Activated T-cell treated with anti-CD3 and anti-CD28 coated beads, Interleukin-2, amount 50 U/mL, for 72 hours (primary cell): ENCODE measurements around the gene HID1. TPM values are rescaled to one million over a fixed set of nuclear protein-coding genes. Genes with fewer than 3 reads are reported as not detected.
A peak's percentile ranks its signal among the peaks of the same experiment; 100 is the strongest.

Experiments
- ATAC-seq, 2 donors: fragments of 150-1000 bp; cut with Tn5 transposase; replicated peaks in 1 of 2; 2 replicates each; pipeline ENCODE4 v1.10.0; 2021; ENCODE audit warnings: moderate library complexity in 2 of 2, mild to moderate bottlenecking in 1 of 2
- DNase-seq, 2 donors: peaks; one replicate each; pipeline ENCODE4 v3.0.0; 2021 to 2022; ENCODE audit warnings: mixed read lengths in 1 of 2
- H3K27ac Mint-ChIP-seq: one replicate; pipeline ENCODE4 v1.8.0; 2022; ENCODE audit warnings: mild to moderate bottlenecking, moderate library complexity, mixed read lengths
- H3K27me3 Mint-ChIP-seq: one replicate; pipeline ENCODE4 v1.8.0; 2022; ENCODE audit warnings: low read depth, mixed read lengths
- H3K36me3 Mint-ChIP-seq, 2 donors: one replicate each; pipeline ENCODE4 v1.8.0; 2022; ENCODE audit warnings: mixed read lengths in 2 of 2, mild to moderate bottlenecking in 1 of 2; ENCODE audit not compliant: insufficient read depth in 2 of 2
- H3K4me1 Mint-ChIP-seq: one replicate; pipeline ENCODE4 v1.8.0; 2022; ENCODE audit warnings: low read depth, mixed read lengths
- H3K4me3 Mint-ChIP-seq, 2 donors: one replicate each; pipeline ENCODE4 v1.8.0; 2022; ENCODE audit warnings: mild to moderate bottlenecking in 2 of 2, mixed read lengths in 2 of 2, moderate library complexity in 2 of 2
- H3K9me3 Mint-ChIP-seq, 2 donors: one replicate each; pipeline ENCODE4 v1.8.0; 2022; ENCODE audit warnings: mixed read lengths in 2 of 2
- total RNA-seq, 2 donors: library from RNA; stranded (reverse); gene quantifications; one replicate each; pipeline ENCODE4 v1.2.3, GENCODE V29; 2022

The HID1 gene
- total RNA-seq, 2 donors from 2014 or later: 7.3 to 7.4 TPM

- DNase-seq: no peak
- no peak overlapping the region for H3K4me3 Mint-ChIP-seq
- no peaks in the 10 kb centered on the region for H3K36me3 Mint-ChIP-seq
- H3K9me3 Mint-ChIP-seq: no peaks in the 10 kb centered on the region
- peak in 1 of 2 donors; percentile 17 for ATAC-seq
- H3K27ac Mint-ChIP-seq: no peak overlapping the region
- H3K27me3 Mint-ChIP-seq: peaks cover 12% of the 10 kb centered on the region
- H3K4me1 Mint-ChIP-seq: no peaks in the 10 kb centered on the region
These were observed 27.0 kb downstream of the HID1 start for GRCh38 chr17:74945543-74945942.

- ATAC-seq: no peak
- no peaks in the 10 kb centered on the region for H3K4me1 Mint-ChIP-seq
- H3K27me3 Mint-ChIP-seq: peaks cover 18% of the 10 kb centered on the region
- no peaks in the 10 kb centered on the region for H3K9me3 Mint-ChIP-seq
- H3K4me3 Mint-ChIP-seq: no peak overlapping the region
- no peaks in the 10 kb centered on the region for H3K36me3 Mint-ChIP-seq
- no peak for DNase-seq
- no peak overlapping the region for H3K27ac Mint-ChIP-seq
These were observed 28.6 kb downstream of the HID1 start for GRCh38 chr17:74943808-74944522.

- ATAC-seq: no peak
- no peaks in the 10 kb centered on the region for H3K9me3 Mint-ChIP-seq
- no peak overlapping the region for H3K27ac Mint-ChIP-seq
- no peak for DNase-seq
- H3K4me3 Mint-ChIP-seq: no peak overlapping the region
- no peaks in the 10 kb centered on the region for H3K4me1 Mint-ChIP-seq
- peaks cover 44% of the 10 kb centered on the region for H3K27me3 Mint-ChIP-seq
- H3K36me3 Mint-ChIP-seq: no peaks in the 10 kb centered on the region
These were observed 31.3 kb downstream of the HID1 start for GRCh38 chr17:74941128-74941725.

DNA sequence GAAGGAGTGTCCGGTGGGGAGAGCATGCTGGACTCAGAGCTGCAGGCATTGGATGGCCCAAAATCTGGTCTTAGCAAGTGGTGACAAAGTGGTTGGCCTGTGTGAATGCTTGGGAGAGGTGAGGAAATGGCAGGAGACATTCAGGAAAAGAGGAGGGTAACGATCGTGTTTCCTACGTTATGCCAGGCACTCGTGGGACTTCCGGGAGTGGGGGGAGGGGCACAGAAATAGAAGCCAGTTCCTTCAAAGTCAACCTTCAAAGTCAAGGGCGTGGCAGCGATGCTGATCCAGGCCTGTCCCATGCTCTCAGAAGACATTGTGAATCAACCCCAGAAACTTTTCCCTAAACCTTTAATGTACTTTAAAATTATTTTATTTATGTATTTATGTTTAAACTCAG, 33.0 kb downstream of the HID1 start:
- no peak for ATAC-seq
- no peak overlapping the region for H3K27ac Mint-ChIP-seq
- no peak overlapping the region for H3K4me3 Mint-ChIP-seq
- H3K9me3 Mint-ChIP-seq: no peaks in the 10 kb centered on the region
- H3K36me3 Mint-ChIP-seq: no peaks in the 10 kb centered on the region
- peaks cover 56% of the 10 kb centered on the region for H3K27me3 Mint-ChIP-seq
- H3K4me1 Mint-ChIP-seq: no peaks in the 10 kb centered on the region
- DNase-seq: no peak

GRCh38 chr17:74938194-74938950, 34.2 kb downstream of the HID1 start:
- no peak overlapping the region for H3K27ac Mint-ChIP-seq
- H3K9me3 Mint-ChIP-seq: no peaks in the 10 kb centered on the region
- H3K4me1 Mint-ChIP-seq: no peaks in the 10 kb centered on the region
- DNase-seq: no peak
- H3K4me3 Mint-ChIP-seq: no peak overlapping the region
- peaks cover 56% of the 10 kb centered on the region for H3K27me3 Mint-ChIP-seq
- no peak for ATAC-seq
- H3K36me3 Mint-ChIP-seq: no peaks in the 10 kb centered on the region

GRCh38 chr17:74937064-74938051, 35.2 kb downstream of the HID1 start:
- H3K27ac Mint-ChIP-seq: no peak overlapping the region

GRCh38 chr17:74936470-74936799, 36.1 kb downstream of the HID1 start:
- H3K27me3 Mint-ChIP-seq: peaks cover 67% of the 10 kb centered on the region
- H3K27ac Mint-ChIP-seq: no peak overlapping the region

More at GRCh38 chr17:74937064-74938051, 35.2 kb downstream of the HID1 start:
- H3K4me1 Mint-ChIP-seq: no peaks in the 10 kb centered on the region
- ATAC-seq: no peak
- H3K36me3 Mint-ChIP-seq: no peaks in the 10 kb centered on the region
- no peak for DNase-seq
- H3K4me3 Mint-ChIP-seq: no peak overlapping the region
- H3K9me3 Mint-ChIP-seq: no peaks in the 10 kb centered on the region
- peaks cover 60% of the 10 kb centered on the region for H3K27me3 Mint-ChIP-seq

DNA sequence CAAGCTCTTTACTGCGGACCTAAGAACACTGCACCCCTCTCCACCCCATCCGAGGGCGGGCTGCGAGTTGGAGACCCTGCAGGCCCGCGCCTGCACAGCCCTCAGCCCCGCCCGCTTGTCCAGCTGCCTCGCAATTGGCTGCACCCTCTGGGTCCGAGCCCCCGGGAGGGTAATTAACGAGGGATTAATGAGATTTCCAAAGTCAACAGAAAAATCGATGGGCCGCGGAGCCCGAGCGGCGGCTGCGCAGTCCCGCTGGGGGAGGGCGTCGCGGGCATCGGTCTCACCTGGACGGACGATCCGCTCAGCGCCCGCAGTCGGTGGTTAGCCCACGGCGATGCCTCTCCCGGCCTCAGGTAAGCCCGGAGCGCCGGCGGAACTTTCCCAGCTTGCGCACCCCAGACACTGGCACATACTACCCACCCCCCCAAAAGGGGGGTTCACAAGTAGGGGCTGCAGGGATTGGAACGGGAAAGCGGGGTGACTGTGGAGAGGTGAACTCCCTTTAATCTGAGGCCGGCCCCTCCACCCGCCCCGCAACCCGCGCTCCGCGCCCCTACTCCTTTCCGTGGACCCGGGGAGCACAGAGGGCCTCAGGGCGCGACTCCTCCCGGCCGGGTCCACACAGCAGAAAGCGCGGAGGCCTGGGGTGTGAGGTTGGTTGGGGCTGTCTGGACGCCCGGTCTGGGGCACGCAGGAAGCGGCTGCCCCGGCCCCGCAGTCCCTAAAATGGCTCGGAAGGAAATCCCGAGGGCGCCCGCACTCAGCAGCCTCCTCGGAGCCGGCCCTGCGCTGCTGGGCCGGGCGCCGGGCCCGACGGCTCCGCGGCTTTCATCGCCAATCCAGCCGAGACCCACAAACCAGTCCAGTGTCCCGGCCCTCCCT, 36.7 kb downstream of the HID1 start, which contains the start of gene OTOP3:
Gene OTOP3, plus strand, starts transcription at position 314 of the 885 bp plus-strand sequence. Its CDS starts 24 bp downstream, at position 338.
- Mint-ChIP-seq H3K4me1 (no peaks in the 10 kb centered on the region), H3K36me3 (no peaks in the 10 kb centered on the region), H3K4me3 (no peak within 1 kb of the TSS), H3K9me3 (no peaks in the 10 kb centered on the region), H3K27me3 (peaks cover 69% of the 10 kb centered on the region), H3K27ac (no peak within 1 kb of the TSS)
- peak in 1 of 2 donors; percentile 18 for ATAC-seq
- DNase-seq: no peak

More at GRCh38 chr17:74936470-74936799, 36.1 kb downstream of the HID1 start:
- DNase-seq (no peak), ATAC-seq (no peak)
- Mint-ChIP-seq H3K9me3 (no peaks in the 10 kb centered on the region), H3K4me1 (no peaks in the 10 kb centered on the region), H3K36me3 (no peaks in the 10 kb centered on the region), H3K4me3 (no peak overlapping the region)

- no peaks in the 10 kb centered on the region for H3K9me3 Mint-ChIP-seq
- no peak overlapping the region for H3K4me3 Mint-ChIP-seq
These were observed 37.5 kb downstream of the HID1 start for GRCh38 chr17:74935048-74935447.

GRCh38 chr17:74930535-74931036, 42.0 kb downstream of the HID1 start:
- no peak for ATAC-seq
- H3K27ac Mint-ChIP-seq: no peak overlapping the region

More at GRCh38 chr17:74935048-74935447, 37.5 kb downstream of the HID1 start:
- Mint-ChIP-seq H3K36me3 (no peaks in the 10 kb centered on the region), H3K27me3 (peaks cover 77% of the 10 kb centered on the region), H3K4me1 (no peaks in the 10 kb centered on the region), H3K27ac (no peak overlapping the region)
- no peak for DNase-seq
- no peak for ATAC-seq

GRCh38 chr17:74928786-74929185, 43.8 kb downstream of the HID1 start:
- ATAC-seq (no peak), DNase-seq (no peak)
- Mint-ChIP-seq H3K27me3 (peaks cover 66% of the 10 kb centered on the region), H3K36me3 (no peaks in the 10 kb centered on the region), H3K4me1 (peaks cover 5% of the 10 kb centered on the region), H3K27ac (no peak overlapping the region), H3K9me3 (no peaks in the 10 kb centered on the region), H3K4me3 (no peak overlapping the region)

More at GRCh38 chr17:74930535-74931036, 42.0 kb downstream of the HID1 start:
- Mint-ChIP-seq H3K36me3 (no peaks in the 10 kb centered on the region), H3K9me3 (no peaks in the 10 kb centered on the region), H3K4me1 (no peaks in the 10 kb centered on the region), H3K27me3 (peaks cover 65% of the 10 kb centered on the region), H3K4me3 (no peak overlapping the region)
- DNase-seq: no peak
